Body of pancreas (tissue), 4 donors: Measurements from ENCODE around the gene ATP10D. TPM values are rescaled to one million over a fixed set of nuclear protein-coding genes. Genes with fewer than 3 reads are reported as not detected.

Experiments used
- ATAC-seq: fragments of 150-250 bp; one replicate; pipeline ENCODE4 v1.9.1; 2016
- DNase-seq, 4 donors: peaks; one replicate each; pipeline ENCODE4 v3.0.0-alpha.2; 2019
- H3K27ac ChIP-seq, 4 donors: fragments of 200-600 bp; sonication (generic); 1 replicate in 3 of 4; 2 replicates in 1 of 4; pipeline versions ENCODE4 v1.5.1 to v1.6.1; 2016 to 2019; ENCODE audit warnings: mild to moderate bottlenecking in 1 of 4, mixed read lengths in 1 of 4, moderate library complexity in 1 of 4
- H3K27me3 ChIP-seq, 2 donors: fragments of 200-600 bp; sonication (generic); one replicate each; pipeline ENCODE4 v1.6.0; 2016; ENCODE audit warnings: mild to moderate bottlenecking in 1 of 2
- H3K36me3 ChIP-seq, 2 donors: fragments of 200-600 bp; sonication (generic); replicated peaks in 1 of 2; 2 replicates each; pipeline ENCODE4 v1.5.1; 2016; ENCODE audit warnings: low read depth in 2 of 2; ENCODE audit not compliant: insufficient read depth in 1 of 2
- H3K4me1 ChIP-seq: fragments of 200-600 bp; sonication (generic); one replicate; pipeline ENCODE4 v1.6.0; 2016
- H3K4me3 ChIP-seq, 2 donors: fragments of 200-600 bp; sonication (generic); 1 replicate in 1 of 2; 2 replicates in 1 of 2; pipeline ENCODE4 v1.5.1; 2016 to 2019
- H3K9me3 ChIP-seq, 3 donors: fragments of 200-600 bp; sonication (generic); 1 replicate in 2 of 3; 2 replicates in 1 of 3; pipeline ENCODE4 v1.5.1; 2016
- POLR2A ChIP-seq, 3 donors: fragments of 450-650 bp; IDR thresholded peaks; one replicate each; pipeline ENCODE4 v1.6.1; 2016; ENCODE audit warnings: antibody characterized with exemption in 3 of 3, mild to moderate bottlenecking in 2 of 3
- WGBS, 2 donors: methylation state at CpG; one replicate each; pipeline ENCODE4 v1.1.5; 2017; 5-methylcytosine and 5-hydroxymethylcytosine counted together
- intact Hi-C: fragments of 100-400 bp; cut with DNase I; formaldehyde crosslinking; loops from one replicate; pipeline ENCODE4 v1.15.1; 2023
- total RNA-seq, 2 donors: library from RNA; depleted of rRNA; stranded (reverse); fragments of >200 nt; gene quantifications; one replicate each; pipeline ENCODE4 v1.1.0, GENCODE V29; 2016
- TF ChIP-seq, protein P1 (sequence below), 7 experiments: fragments of 450-650 bp in 4 of 7; fragments of 200-600 bp in 3 of 7; sonication (generic) in 3 of 7; IDR thresholded peaks; one replicate each; pipeline ENCODE4 v1.5.1; 2016 to 2019; ENCODE audit warnings: antibody characterized with exemption in 7 of 7

Gene ATP10D
- total RNA-seq, 2 donors from 2014 or later, result 12.5 to 24.4 TPM

DNA sequence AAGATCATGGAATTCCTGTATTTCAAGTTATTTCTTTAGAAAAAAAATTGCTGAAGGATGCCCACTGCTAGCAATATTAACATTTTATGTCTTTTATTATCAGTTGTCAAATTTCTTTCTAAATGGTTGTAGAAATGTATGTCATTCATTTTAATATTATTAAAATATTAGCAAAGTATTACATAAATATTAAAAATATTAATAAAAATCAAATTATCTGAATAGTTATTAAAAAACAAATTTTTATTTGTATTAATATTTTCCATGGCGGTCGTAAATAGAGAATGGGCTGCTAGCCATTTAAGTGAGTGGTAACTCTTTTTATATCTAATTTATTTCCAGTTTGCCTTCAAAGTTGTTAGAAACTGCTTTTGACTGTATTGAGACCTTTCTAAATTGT is 72.2 kb downstream of the ATP10D start:
- Histone ChIP-seq H3K9me3 (no peaks in the 10 kb centered on the region), H3K4me3 (no peak overlapping the region), H3K27ac (no peak overlapping the region), H3K27me3 (no peaks in the 10 kb centered on the region), H3K4me1 (peaks cover 13% of the 10 kb centered on the region), H3K36me3 (peaks cover 0 to under 1% of the 10 kb centered on the region in 2 donors)
- TF ChIP-seq, protein P1, sequence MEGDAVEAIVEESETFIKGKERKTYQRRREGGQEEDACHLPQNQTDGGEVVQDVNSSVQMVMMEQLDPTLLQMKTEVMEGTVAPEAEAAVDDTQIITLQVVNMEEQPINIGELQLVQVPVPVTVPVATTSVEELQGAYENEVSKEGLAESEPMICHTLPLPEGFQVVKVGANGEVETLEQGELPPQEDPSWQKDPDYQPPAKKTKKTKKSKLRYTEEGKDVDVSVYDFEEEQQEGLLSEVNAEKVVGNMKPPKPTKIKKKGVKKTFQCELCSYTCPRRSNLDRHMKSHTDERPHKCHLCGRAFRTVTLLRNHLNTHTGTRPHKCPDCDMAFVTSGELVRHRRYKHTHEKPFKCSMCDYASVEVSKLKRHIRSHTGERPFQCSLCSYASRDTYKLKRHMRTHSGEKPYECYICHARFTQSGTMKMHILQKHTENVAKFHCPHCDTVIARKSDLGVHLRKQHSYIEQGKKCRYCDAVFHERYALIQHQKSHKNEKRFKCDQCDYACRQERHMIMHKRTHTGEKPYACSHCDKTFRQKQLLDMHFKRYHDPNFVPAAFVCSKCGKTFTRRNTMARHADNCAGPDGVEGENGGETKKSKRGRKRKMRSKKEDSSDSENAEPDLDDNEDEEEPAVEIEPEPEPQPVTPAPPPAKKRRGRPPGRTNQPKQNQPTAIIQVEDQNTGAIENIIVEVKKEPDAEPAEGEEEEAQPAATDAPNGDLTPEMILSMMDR (IDR thresholded peaks at IDR 0.05), result no peak
- TF ChIP-seq POLR2A (IDR thresholded peaks at IDR 0.05), result no peak
- ATAC-seq, result no peak
- DNase-seq, result no peak
- 95 to 98% methylated on average over 2 of the region's 2 CpGs for WGBS, 2 donors
- intact Hi-C loops, result no loop called here

DNA sequence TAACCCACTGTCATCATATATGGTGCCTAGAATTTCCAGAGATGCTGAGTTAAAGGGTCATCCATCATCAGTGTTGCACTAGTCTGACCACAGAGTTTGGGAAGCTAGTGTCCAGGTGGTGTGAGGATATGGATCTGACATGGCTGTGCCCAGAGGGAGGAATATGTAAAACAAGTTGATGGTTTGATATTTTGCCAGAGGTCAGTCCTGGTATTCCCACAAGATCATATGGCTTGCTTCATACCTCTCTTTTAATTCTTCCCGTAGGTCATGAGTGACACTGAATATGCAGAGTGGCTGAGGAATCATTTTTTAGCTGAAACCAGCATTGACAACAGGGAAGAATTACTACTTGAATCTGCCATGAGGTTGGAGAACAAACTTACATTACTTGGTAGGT is 75.6 kb downstream of the ATP10D start:
- Histone ChIP-seq H3K9me3 (no peaks in the 10 kb centered on the region), H3K27ac (peak overlapping the region in 1 of 4 donors; percentile 17), H3K27me3 (no peaks in the 10 kb centered on the region), H3K36me3 (peaks cover 0 to 2% of the 10 kb centered on the region in 2 donors), H3K4me1 (peaks cover 13% of the 10 kb centered on the region), H3K4me3 (no peak overlapping the region)
- DNase-seq, result no peak
- ATAC-seq, result no peak
- intact Hi-C loops, result no loop called here
- TF ChIP-seq POLR2A (IDR thresholded peaks at IDR 0.05), result no peak
- TF ChIP-seq, protein P1 (IDR thresholded peaks at IDR 0.05), result no peak
- WGBS, 2 donors, result 87 to 89% methylated on average over 1 of the region's 1 CpG

DNA sequence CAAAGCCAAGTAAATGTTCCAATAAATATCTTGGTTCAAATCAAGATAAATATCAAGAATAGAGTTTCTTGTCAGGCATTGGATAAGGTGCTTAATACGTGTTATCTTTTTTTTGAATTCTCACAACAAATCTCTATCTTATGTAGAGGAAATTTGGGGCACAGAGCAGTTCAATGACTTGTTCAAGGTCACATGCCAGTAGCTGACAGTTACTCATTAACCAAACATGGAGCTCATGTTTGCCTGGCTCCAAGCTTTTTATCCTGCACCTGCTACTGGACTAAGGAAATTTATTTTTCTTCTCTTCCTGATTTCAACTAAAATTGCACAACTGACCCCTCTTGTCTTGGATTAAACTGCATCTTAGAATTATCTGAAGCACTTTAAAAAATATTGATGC is 76.3 kb downstream of the ATP10D start:
- H3K9me3 ChIP-seq, result no peaks in the 10 kb centered on the region
- DNase-seq, result peak in 3 of 4 donors; percentile 33 to 61 (median 50)
- intact Hi-C loops, result no loop called here
- peak; percentile 88 for ATAC-seq
- H3K27me3 ChIP-seq, result no peaks in the 10 kb centered on the region
- H3K4me1 ChIP-seq, result peaks cover 13% of the 10 kb centered on the region
- peak overlapping the region in 2 of 4 donors; percentile 22 to 34 for H3K27ac ChIP-seq
- H3K4me3 ChIP-seq, result no peak overlapping the region
- TF ChIP-seq, protein P1 (IDR thresholded peaks at IDR 0.05), result no peak
- peaks cover 0 to 2% of the 10 kb centered on the region in 2 donors for H3K36me3 ChIP-seq
- 26 to 32% methylated on average over 1 of the region's 1 CpG for WGBS, 2 donors

DNA sequence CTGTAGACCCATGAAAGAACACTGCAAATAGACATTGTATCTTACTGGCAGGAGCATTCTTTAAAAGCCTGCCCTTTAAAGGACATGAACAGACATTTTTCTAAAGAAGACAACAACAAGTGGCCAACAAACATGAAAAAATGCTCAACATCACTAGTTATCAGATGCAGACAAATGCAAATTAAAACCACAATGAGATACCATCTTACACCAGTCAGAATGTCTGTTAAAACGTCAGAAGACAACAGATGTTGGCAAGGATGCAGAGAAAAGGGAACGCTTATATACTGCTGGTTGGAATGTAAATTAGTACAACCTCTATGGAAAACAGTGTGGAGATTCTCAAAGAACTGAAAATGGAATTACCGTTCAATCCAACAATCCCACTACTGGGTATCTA is 77.2 kb downstream of the ATP10D start:
- Histone ChIP-seq H3K4me1 (peaks cover 13% of the 10 kb centered on the region), H3K36me3 (peaks cover 0 to 3% of the 10 kb centered on the region in 2 donors), H3K27ac (no peak overlapping the region), H3K4me3 (no peak overlapping the region), H3K27me3 (no peaks in the 10 kb centered on the region), H3K9me3 (no peaks in the 10 kb centered on the region)
- 74 to 77% methylated on average over 3 of the region's 3 CpGs for WGBS, 2 donors
- no peak for DNase-seq
- no peak for ATAC-seq
- TF ChIP-seq POLR2A (IDR thresholded peaks at IDR 0.05), result no peak
- TF ChIP-seq, protein P1 (IDR thresholded peaks at IDR 0.05), result no peak
- intact Hi-C loops, result no loop called here

DNA sequence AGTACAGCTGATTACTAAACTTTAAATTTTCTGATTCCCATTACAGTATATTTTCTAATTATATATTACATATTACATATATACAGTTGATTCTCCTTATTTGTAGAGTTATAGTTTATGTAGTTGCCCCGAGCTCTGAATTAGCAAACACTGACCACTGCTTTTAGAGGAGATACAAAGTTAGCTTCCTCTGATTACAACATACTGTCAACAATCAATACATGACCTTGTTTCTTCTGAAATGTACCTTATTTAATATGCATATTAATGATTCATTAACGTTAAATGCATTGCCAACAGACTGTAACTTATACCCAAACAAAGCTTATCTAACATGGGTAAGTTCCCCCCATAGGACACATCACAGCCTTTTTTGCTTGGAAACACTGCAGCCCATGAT is 81.5 kb downstream of the ATP10D start:
- no peaks in the 10 kb centered on the region for H3K9me3 ChIP-seq
- peaks cover 0 to 10% of the 10 kb centered on the region in 2 donors for H3K36me3 ChIP-seq
- no peaks in the 10 kb centered on the region for H3K27me3 ChIP-seq
- TF ChIP-seq POLR2A (IDR thresholded peaks at IDR 0.05), result no peak
- TF ChIP-seq, protein P1 (IDR thresholded peaks at IDR 0.05), result no peak
- no peak overlapping the region for H3K27ac ChIP-seq
- intact Hi-C loops, result no loop called here
- H3K4me1 ChIP-seq, result peaks cover 6% of the 10 kb centered on the region
- DNase-seq (no peak), ATAC-seq (no peak)
- H3K4me3 ChIP-seq, result no peak overlapping the region
- 69 to 75% methylated on average over 2 of the region's 2 CpGs for WGBS, 2 donors
